ENCODE results near the gene CYP46A1.

The CYP46A1 gene

DNA sequence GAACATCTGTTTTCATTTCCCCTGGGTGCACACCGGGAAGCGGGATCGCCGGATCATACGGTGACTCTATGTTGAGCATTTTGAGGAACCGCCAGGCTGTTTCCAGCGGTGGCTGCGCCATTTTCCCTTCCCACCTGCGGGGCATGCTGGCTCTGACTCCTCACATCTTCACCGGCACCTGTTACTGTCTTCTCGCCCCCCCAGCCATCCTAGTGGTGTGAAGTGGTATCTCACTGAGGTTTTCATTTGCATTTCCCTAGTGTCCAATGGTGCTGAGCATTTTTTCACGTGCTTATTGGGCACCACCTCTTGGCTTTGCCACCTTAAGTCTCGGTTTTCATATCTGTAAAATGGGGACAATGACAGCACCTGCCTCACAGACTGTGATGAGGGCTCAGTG is 65.0 kb downstream of the CYP46A1 start:
- H3K27ac ChIP-seq (replicated peaks) = no peak overlapping the region
- peaks cover 20% of the 10 kb centered on the region for H3K27me3 ChIP-seq (ENCODE audit: insufficient read depth, poor library complexity, severe bottlenecking)
- DNase-seq (ENCODE audit: low read depth in 1 of 2, low spot score in 1 of 2) = no peak
- TF ChIP-seq, protein P1, sequence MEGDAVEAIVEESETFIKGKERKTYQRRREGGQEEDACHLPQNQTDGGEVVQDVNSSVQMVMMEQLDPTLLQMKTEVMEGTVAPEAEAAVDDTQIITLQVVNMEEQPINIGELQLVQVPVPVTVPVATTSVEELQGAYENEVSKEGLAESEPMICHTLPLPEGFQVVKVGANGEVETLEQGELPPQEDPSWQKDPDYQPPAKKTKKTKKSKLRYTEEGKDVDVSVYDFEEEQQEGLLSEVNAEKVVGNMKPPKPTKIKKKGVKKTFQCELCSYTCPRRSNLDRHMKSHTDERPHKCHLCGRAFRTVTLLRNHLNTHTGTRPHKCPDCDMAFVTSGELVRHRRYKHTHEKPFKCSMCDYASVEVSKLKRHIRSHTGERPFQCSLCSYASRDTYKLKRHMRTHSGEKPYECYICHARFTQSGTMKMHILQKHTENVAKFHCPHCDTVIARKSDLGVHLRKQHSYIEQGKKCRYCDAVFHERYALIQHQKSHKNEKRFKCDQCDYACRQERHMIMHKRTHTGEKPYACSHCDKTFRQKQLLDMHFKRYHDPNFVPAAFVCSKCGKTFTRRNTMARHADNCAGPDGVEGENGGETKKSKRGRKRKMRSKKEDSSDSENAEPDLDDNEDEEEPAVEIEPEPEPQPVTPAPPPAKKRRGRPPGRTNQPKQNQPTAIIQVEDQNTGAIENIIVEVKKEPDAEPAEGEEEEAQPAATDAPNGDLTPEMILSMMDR (IDR thresholded peaks at IDR 0.05; ENCODE audit: insufficient read depth, low read length) = no peak
- TF ChIP-seq, protein P2, sequence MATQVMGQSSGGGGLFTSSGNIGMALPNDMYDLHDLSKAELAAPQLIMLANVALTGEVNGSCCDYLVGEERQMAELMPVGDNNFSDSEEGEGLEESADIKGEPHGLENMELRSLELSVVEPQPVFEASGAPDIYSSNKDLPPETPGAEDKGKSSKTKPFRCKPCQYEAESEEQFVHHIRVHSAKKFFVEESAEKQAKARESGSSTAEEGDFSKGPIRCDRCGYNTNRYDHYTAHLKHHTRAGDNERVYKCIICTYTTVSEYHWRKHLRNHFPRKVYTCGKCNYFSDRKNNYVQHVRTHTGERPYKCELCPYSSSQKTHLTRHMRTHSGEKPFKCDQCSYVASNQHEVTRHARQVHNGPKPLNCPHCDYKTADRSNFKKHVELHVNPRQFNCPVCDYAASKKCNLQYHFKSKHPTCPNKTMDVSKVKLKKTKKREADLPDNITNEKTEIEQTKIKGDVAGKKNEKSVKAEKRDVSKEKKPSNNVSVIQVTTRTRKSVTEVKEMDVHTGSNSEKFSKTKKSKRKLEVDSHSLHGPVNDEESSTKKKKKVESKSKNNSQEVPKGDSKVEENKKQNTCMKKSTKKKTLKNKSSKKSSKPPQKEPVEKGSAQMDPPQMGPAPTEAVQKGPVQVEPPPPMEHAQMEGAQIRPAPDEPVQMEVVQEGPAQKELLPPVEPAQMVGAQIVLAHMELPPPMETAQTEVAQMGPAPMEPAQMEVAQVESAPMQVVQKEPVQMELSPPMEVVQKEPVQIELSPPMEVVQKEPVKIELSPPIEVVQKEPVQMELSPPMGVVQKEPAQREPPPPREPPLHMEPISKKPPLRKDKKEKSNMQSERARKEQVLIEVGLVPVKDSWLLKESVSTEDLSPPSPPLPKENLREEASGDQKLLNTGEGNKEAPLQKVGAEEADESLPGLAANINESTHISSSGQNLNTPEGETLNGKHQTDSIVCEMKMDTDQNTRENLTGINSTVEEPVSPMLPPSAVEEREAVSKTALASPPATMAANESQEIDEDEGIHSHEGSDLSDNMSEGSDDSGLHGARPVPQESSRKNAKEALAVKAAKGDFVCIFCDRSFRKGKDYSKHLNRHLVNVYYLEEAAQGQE (IDR thresholded peaks at IDR 0.05; ENCODE audit: insufficient replicate concordance, low read depth) = no peak
- TF ChIP-seq SPI1 (IDR thresholded peaks at IDR 0.05; ENCODE audit: borderline replicate concordance, low read depth) (no peak), POLR2AphosphoS5 (IDR thresholded peaks at IDR 0.05; ENCODE audit: low read depth) (no peak), GABPA (IDR thresholded peaks at IDR 0.05; ENCODE audit: low read depth) (no peak)
- no peak overlapping the region for H3K4me3 ChIP-seq (replicated peaks; ENCODE audit: insufficient read depth, low read length)

DNA sequence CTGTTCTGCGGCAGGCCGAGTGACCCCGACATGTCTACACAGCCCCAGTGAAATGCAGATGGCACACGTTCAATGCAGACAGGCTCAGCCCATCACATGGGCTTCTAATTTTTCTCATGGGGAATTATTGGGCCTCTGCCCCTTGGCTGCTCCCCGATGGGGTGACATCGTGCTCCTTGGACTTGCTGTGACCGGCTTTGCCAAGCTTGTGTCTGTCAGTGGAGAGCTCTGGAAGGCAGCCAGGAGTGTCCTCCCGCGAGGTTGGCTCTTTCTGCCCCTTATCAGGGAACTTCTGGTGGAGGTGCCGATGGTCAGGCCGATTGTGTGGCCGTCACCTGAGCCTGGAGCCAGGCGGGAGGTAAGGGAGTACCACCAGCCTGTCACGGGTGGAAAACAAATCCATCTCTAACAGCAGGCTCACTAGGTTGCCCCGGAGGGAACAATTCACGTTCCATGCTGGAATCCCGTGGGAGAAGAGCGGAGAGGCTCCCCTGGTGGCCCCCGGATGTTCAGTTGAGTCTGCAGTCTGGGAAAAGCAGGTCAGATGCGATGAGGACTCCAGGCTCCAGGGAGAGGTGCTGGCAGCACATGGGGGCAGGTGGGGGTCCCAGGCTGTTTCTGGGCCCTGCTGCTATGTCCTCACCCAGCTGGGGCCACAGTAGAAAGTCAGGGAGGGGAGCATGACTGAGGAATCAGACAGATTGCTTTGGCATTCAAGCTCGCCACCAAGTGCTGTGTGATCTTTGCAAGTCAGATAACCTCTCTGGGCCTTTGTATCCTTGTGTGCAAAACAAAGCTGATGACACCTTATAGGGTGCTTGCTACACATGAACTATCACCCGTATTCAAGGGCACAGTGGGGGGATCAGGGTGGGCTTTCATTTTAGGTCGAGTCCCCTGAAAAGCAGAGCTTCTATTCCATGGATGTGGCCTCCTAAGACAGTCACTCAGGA is 65.9 kb downstream of the CYP46A1 start:
- no peak overlapping the region for H3K4me3 ChIP-seq (replicated peaks; ENCODE audit: insufficient read depth, low read length)
- no peak overlapping the region for H3K27ac ChIP-seq (replicated peaks)
- TF ChIP-seq, protein P2 (IDR thresholded peaks at IDR 0.05; ENCODE audit: insufficient replicate concordance, low read depth) = no peak
- TF ChIP-seq SPI1 (IDR thresholded peaks at IDR 0.05; ENCODE audit: borderline replicate concordance, low read depth) (no peak), GABPA (IDR thresholded peaks at IDR 0.05; ENCODE audit: low read depth) (no peak)
- TF ChIP-seq, protein P1 (IDR thresholded peaks at IDR 0.05; ENCODE audit: insufficient read depth, low read length) = no peak
- no peak for DNase-seq (ENCODE audit: low read depth in 1 of 2, low spot score in 1 of 2)
- peaks cover 20% of the 10 kb centered on the region for H3K27me3 ChIP-seq (ENCODE audit: insufficient read depth, poor library complexity, severe bottlenecking)

DNA sequence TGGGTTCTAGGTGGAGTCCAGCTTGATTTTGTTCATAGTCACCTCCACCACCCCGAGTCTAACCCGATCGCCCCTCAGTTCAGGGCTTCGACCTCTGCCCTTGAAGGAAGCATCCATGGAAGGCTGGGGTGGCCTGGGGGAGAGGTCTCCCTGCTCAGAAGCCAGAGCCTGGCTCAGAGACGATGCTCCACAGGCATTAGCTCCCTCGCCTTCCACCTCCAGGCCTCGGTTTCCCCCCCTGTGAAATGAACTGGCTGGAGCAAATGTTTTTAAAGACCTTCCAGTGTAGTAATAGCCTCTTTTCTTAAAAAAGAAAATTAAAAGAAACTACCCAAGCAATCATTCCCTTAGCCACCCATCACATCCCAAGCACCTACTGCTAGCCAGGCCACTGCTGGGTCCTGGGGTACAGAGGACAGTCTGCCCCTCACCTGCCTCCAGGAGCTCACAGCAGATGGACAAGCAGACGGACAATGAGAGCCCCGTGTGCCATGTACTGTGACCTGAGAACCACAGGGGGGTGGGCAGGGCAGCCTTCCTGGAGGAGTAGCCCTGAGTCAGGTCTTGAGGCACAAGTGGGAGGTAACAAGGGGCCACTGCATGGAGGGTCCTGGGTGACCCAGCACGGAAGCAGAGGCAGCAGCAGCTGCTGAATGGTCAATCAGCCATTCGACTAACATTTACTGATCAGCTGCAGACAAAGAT is 66.8 kb downstream of the CYP46A1 start:
- H3K4me3 ChIP-seq (replicated peaks; ENCODE audit: insufficient read depth, low read length) = no peak overlapping the region
- H3K27ac ChIP-seq (replicated peaks) = no peak overlapping the region
- TF ChIP-seq GABPA (IDR thresholded peaks at IDR 0.05; ENCODE audit: low read depth) (no peak), SPI1 (IDR thresholded peaks at IDR 0.05; ENCODE audit: borderline replicate concordance, low read depth) (no peak), POLR2AphosphoS5 (IDR thresholded peaks at IDR 0.05; ENCODE audit: low read depth) (no peak)
- TF ChIP-seq, protein P1 (IDR thresholded peaks at IDR 0.05; ENCODE audit: insufficient read depth, low read length) = no peak
- TF ChIP-seq, protein P2 (IDR thresholded peaks at IDR 0.05; ENCODE audit: insufficient replicate concordance, low read depth) = no peak
- no peak for DNase-seq (ENCODE audit: low read depth in 1 of 2, low spot score in 1 of 2)
- H3K27me3 ChIP-seq (ENCODE audit: insufficient read depth, poor library complexity, severe bottlenecking) = peaks cover 17% of the 10 kb centered on the region
